Hindlimb muscle (tissue), 1 donor: ENCODE data around the gene CADPS2. TPM values are rescaled to one million over a fixed set of nuclear protein-coding genes. Genes with fewer than 3 reads are reported as not detected.

Experiments
- DNase-seq: peaks from one replicate; pipeline ENCODE4 v3.0.0-alpha.2; 2013
- polyA plus RNA-seq: library from polyadenylated mRNA; unstranded; fragments of 120-200 nt; gene quantifications from one replicate; pipeline ENCODE4 v1.2.1, GENCODE V29; 2013; ENCODE audit not compliant: insufficient read length

Gene CADPS2
- polyA plus RNA-seq, 1 donor: 6.0 TPM

DNA sequence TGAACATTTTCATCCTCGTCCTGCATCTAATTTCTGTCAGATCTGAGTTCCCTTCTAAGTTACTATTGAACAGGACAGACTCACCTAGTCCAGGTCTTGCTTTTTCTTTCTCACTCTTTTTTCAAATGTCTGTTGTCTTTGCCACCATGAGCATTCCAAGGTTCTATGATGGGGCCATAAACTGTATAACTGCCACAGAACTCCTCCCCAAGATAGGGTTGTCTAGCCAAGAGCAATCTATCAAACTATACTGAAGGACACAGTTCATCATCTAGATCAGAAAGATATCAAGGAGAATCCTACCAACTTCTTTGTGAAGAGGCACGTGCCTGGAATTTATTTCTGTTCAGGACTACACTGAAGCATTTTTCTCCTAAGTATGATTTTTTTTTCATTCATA lies 531.6 kb downstream of the CADPS2 start:
- DNase-seq: no peak

- DNase-seq: no peak
These were observed 533.8 kb downstream of the CADPS2 start for GRCh38 chr7:122352454-122352853.

DNA sequence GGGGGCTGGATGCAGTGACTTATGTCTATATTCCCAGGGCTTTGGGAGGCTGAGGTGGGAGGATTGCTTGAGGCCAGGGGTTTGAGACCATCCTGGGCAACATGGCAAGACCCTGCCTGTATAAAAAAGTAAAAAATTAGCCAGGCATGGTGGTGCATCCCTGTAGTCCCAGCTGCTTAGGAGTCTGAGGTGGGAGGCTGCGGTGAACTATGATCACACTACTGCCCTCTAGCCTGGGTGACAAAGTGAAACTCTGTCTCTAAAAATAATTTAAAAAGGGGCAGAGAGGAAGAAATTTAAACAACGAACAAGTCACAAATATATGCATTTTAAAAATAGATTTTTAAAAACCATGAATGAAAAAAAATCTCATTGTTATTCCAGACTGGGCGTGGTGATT lies 535.6 kb downstream of the CADPS2 start:
- DNase-seq: no peak

- no peak for DNase-seq
These were observed 542.0 kb downstream of the CADPS2 start for GRCh38 chr7:122344303-122344620.

GRCh38 chr7:122343601-122344302 lies 542.5 kb downstream of the CADPS2 start:
- DNase-seq: no peak

DNA sequence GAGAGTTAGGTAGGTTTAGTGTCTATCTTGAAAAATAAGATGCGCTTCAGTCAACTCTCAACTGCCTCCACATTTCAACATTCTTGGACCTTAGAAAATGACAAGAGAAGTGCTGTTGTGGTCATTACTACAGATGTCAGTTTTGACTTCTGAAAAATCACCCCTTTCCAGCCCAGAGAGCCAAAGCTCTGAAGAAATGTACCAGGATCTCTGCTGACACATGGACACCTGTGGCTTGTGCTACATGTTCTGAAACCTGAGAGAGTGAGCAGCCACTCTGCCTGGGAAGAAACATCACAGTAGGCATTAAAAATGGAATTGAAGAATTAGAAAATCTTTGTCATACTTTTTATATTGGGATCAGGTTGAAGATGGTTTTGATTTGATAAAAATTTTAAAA lies 545.8 kb downstream of the CADPS2 start:
- DNase-seq: no peak

- no peak for DNase-seq
These were observed 546.9 kb downstream of the CADPS2 start for GRCh38 chr7:122339145-122339904.

DNA sequence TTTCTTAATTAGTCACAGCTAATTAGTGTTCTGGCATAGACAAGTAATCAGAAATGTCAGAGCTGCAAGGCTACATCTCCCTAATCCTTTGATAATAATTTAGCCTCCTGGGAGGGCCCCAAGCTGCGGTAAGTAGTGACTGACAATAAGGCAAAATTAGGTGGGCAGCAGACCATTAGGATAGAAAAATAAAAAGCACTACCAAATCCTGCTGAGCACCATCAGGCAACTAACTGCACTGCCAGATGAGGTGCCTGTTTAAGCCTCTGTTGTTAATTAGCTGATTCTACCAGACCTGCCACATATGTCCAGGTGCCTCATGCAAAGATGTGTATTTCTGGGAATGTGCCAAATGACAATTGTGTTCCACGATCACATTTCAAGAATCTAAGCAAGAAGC lies 549.2 kb downstream of the CADPS2 start:
- DNase-seq: no peak

DNA sequence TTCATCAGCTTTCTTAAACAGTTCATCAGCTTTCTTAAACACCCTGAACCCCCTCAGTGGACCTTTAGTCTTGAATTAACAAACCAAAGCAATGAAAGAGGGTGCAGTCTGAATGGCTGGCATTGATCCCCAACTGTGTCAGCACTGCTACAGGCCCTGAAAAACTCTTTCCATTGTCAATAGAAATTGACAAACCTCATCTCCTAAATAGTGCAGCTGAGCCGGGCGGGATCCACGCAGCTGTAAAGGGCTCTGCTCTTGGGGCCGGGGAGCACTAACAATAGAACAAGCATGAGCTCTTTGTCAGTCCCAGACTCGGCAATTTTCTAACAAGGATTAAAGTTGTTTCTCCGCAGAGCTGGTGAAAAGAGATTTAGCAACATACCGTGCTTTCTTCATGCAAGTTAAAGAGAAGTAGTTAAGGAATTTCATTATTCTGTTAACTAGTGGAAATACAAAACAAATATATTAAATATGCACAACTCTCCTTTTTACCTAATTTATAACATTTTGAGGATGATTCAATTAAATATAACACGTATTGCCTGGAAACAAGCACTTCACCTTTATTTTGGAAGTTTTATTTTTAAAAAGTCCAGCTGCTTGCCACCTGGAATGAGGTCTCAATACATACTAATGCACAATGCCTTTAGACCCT lies 557.0 kb downstream of the CADPS2 start:
- no peak for DNase-seq

GRCh38 chr7:122327969-122328368 lies 558.3 kb downstream of the CADPS2 start:
- DNase-seq: no peak

DNA sequence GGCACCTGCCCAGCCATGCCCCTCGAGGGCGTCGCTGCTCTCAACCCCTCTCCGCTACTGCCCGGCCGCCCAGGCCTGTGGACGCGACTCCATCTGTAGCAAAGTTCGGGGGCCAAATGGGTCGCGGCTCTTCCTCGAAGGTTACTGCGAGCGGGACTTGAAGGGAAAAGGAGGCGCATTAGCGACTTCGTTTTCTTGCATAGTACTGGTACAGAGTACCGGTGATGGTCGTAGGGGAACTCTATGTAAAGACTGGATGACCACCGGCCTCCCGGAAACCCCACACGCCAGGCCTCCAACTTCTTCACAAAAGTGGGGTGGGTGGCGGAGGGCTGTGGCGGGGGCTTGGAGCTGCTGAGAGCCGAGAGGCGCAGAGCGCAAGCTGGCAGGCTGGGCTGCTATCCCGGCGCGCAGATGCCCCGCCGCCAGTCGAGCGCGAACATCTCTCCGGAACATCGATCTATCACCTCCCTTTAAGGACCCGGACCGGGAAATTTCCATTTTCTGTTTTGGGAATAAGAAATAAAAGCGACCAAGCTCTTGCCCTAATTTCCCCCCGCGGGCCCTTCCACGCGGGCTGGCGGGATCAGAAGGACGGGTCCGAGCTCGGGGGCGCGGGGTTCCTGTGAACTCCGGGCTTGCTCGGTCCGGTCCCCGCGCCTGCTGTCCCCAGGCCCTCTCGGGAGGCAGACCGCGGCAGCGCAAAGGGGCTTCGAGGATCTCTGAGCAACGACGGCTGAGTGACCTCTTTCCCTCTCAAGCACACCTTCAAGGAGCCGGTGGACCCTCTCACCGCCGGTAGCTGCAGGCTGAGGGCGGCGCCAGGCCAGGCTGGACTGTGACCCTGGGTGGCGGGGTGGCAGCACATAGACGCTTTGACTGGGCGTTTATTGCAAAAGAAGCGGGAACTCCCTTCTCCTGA lies 569.5 kb downstream of the CADPS2 start:
- DNase-seq: no peak

GRCh38 chr7:122315507-122316466 lies 570.5 kb downstream of the CADPS2 start:
- no peak for DNase-seq

DNA sequence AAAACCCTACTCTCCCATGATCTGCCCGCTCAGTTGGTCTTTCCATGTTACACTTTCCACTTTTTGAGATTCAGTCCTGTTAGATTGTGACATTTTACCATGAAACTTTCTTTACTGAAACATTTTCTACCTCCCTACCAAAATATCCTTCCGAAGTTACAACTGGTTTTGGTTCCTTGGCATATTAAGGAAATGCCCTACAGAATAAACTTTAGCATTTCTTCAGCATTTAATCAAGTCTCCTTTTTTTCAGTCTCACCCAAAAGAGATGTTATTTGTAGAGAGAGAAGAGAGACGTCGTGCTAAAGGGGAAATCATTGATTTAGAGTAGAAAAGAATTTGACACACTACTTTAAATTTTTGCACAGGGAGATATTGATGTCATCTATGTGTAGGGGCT lies 572.0 kb downstream of the CADPS2 start:
- DNase-seq: no peak

DNA sequence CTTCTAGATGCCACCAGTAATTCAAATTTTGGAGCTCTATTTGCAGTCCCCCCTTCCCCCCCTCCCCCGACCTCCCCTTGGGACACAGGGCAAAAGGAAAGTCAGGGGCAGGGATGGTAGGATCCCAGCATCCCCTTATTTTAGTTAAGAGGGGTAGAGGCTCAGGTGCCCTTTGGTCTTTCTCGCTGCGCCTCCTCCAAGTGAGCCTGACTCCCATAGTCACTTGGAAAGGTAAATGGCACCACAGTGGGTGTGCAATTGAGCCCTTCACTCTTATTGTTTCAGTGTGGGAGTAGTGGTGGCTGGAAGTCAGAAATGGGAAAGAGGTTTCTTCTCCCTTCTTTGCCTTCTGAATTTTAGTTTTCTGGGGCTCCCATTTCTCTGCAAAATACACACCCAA lies 573.5 kb downstream of the CADPS2 start:
- no peak for DNase-seq

GRCh38 chr7:122311734-122312450 lies 574.4 kb downstream of the CADPS2 start:
- DNase-seq: no peak

- no peak for DNase-seq
These were observed 575.1 kb downstream of the CADPS2 start for GRCh38 chr7:122311050-122311700.

- no peak for DNase-seq
These were observed 575.9 kb downstream of the CADPS2 start for GRCh38 chr7:122310119-122311021.

DNA sequence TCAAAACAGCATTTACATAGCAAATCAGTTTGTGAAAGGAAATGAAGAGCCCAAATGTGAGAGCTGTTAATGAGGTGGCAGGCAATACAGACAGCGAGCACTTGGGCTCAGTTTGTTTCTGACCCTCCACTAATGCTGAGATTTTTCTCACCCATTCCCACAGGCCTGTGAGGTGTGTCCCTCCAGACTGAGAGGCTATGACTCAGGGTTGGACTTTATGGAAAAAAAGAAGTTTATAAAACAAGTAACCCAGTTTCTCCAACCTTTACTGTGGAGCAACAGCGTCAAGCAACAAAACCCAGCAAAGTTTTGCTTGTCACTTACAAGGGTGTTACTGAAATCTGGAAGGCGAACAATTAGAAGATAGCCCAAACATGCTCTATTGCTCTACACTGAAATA lies 576.8 kb downstream of the CADPS2 start:
- no peak for DNase-seq

GRCh38 chr7:122307228-122307621 lies 579.0 kb downstream of the CADPS2 start:
- DNase-seq: no peak
